MM.1S (cell line): Measurements from ENCODE around the gene PCDHGA8.
"Not testable (repeated sequence)": the region's sequence is repeated elsewhere in the genome, so short reads cannot be mapped to it uniquely, and the experiment has no call there.

ENCODE experiments used
- DNase-seq: peaks from one replicate; pipeline ENCODE4 v3.0.0-alpha.2; 2015
- H2AFZ ChIP-seq: fragments of 300-600 bp; sonication (generic); 2 replicates; pipeline ENCODE4 v1.6.0; 2016; ENCODE audit warnings: antibody characterized with exemption, low read length
- H3F3A ChIP-seq: fragments of 300-600 bp; sonication (generic); 2 replicates; pipeline ENCODE4 v1.6.1; 2016; ENCODE audit warnings: mild to moderate bottlenecking, antibody characterized with exemption, low read length, moderate library complexity, mixed read lengths; ENCODE audit not compliant: insufficient read depth
- H3K27ac ChIP-seq: fragments of 300-600 bp; sonication (generic); 2 replicates; pipeline ENCODE4 v1.5.1; 2016; ENCODE audit warnings: mild to moderate bottlenecking, low read length
- H3K27me3 ChIP-seq: fragments of 300-600 bp; sonication (generic); replicated peaks from 2 replicates; pipeline ENCODE4 v1.6.0; 2016; ENCODE audit warnings: low read length; ENCODE audit not compliant: insufficient read depth
- H3K36me3 ChIP-seq: fragments of 300-600 bp; sonication (generic); replicated peaks from 2 replicates; pipeline ENCODE4 v1.6.1; 2016; ENCODE audit warnings: mild to moderate bottlenecking, low read length, mixed read lengths; ENCODE audit not compliant: insufficient read depth
- H3K4me1 ChIP-seq: fragments of 300-600 bp; sonication (generic); 2 replicates; pipeline ENCODE4 v1.6.1; 2016; ENCODE audit warnings: low read length, mixed read lengths
- H3K4me2 ChIP-seq: fragments of 300-600 bp; sonication (generic); 2 replicates; pipeline ENCODE4 v1.6.0; 2016; ENCODE audit warnings: low read depth, low read length
- H3K4me3 ChIP-seq: fragments of 300-600 bp; sonication (generic); 2 replicates; pipeline ENCODE4 v1.5.1; 2016; ENCODE audit warnings: low read length, mixed read lengths
- H3K79me2 ChIP-seq: fragments of 300-600 bp; sonication (generic); 2 replicates; pipeline ENCODE4 v1.6.1; 2016; ENCODE audit warnings: mixed run types, low read length, mixed read lengths
- H3K9ac ChIP-seq: fragments of 300-600 bp; sonication (generic); 2 replicates; pipeline ENCODE4 v1.6.1; 2016; ENCODE audit warnings: low read length, mixed read lengths
- H3K9me2 ChIP-seq: fragments of 300-600 bp; sonication (generic); replicated peaks from 2 replicates; pipeline ENCODE4 v1.6.1; 2016; ENCODE audit warnings: mild to moderate bottlenecking, low read length, mixed read lengths; ENCODE audit not compliant: insufficient read depth
- H3K9me3 ChIP-seq: fragments of 300-600 bp; sonication (generic); replicated peaks from 2 replicates; pipeline ENCODE4 v1.6.1; 2016; ENCODE audit warnings: mild to moderate bottlenecking, low read length, mixed read lengths; ENCODE audit not compliant: insufficient read depth
- H4K20me1 ChIP-seq: fragments of 300-600 bp; sonication (generic); 2 replicates; pipeline ENCODE4 v1.6.1; 2016; ENCODE audit warnings: mild to moderate bottlenecking, low read length, moderate library complexity, mixed read lengths; ENCODE audit not compliant: insufficient read depth
- CTCF ChIP-seq: fragments of 300-600 bp; sonication (generic); IDR thresholded peaks from 2 replicates; pipeline ENCODE4 v1.5.1; 2016; ENCODE audit warnings: antibody characterized with exemption, low read length, mixed read lengths
- EZH2 ChIP-seq: fragments of 300-600 bp; sonication (generic); optimal IDR thresholded peaks from 2 replicates; pipeline ENCODE3; 2017; ENCODE audit warnings: low read depth, mild to moderate bottlenecking, antibody characterized with exemption, low read length, mixed read lengths
- EZH2phosphoT487 ChIP-seq: fragments of 300-600 bp; sonication (generic); IDR thresholded peaks from 2 replicates; pipeline ENCODE4 v1.6.1; 2018; ENCODE audit warnings: antibody characterized with exemption, low read length

The PCDHGA8 gene

GRCh38 chr5:141373673-141374317 lies 18.6 kb upstream of the PCDHGA8 start, which contains the start of gene PCDHGA6:
PCDHGA6 (plus strand) TSS chr5:141373891; CDS start chr5:141374084, 193 bp downstream.
- peak; percentile 51 for DNase-seq
- H3K9me3 ChIP-seq, result no peaks in the 10 kb centered on the region

GRCh38 chr5:141374627-141375026 lies 17.8 kb upstream of the PCDHGA8 start:
- no peaks in the 10 kb centered on the region for H3K9me2 ChIP-seq
- no peaks in the 10 kb centered on the region for H3F3A ChIP-seq
- no peak overlapping the region for H3K4me3 ChIP-seq
- no peaks in the 10 kb centered on the region for H4K20me1 ChIP-seq
- no peak overlapping the region for H3K4me2 ChIP-seq
- H3K9ac ChIP-seq, result no peak overlapping the region
- 0 out of 2 replicates have a peak, but pooled peaks cover 3% of the 10 kb centered on the region for H3K27me3 ChIP-seq
- H3K9me3 ChIP-seq, result no peaks in the 10 kb centered on the region
- no peak overlapping the region for H2AFZ ChIP-seq
- H3K27ac ChIP-seq, result no peak overlapping the region
- TF ChIP-seq EZH2phosphoT487 (no peak), EZH2 (no peak), CTCF (no peak)
- no peaks in the 10 kb centered on the region for H3K36me3 ChIP-seq
- H3K79me2 ChIP-seq, result no peaks in the 10 kb centered on the region
- DNase-seq, result no peak
- H3K4me1 ChIP-seq, result no peaks in the 10 kb centered on the region

More at GRCh38 chr5:141373673-141374317, 18.6 kb upstream of the PCDHGA8 start, which contains the start of gene PCDHGA6:
- no peak within 1 kb of the TSS for H3K9ac ChIP-seq
- 0 out of 2 replicates have a peak within 1 kb of the TSS, but pooled peaks have one; percentile 14 for H2AFZ ChIP-seq
- no peaks in the 10 kb centered on the region for H3K9me2 ChIP-seq
- no peaks in the 10 kb centered on the region for H3K4me1 ChIP-seq
- no peak within 1 kb of the TSS for H3K27ac ChIP-seq
- no peak within 1 kb of the TSS for H3K4me2 ChIP-seq
- H3K4me3 ChIP-seq, result no peak within 1 kb of the TSS
- H3K36me3 ChIP-seq, result no peaks in the 10 kb centered on the region
- 0 out of 2 replicates have a peak, but pooled peaks cover 3% of the 10 kb centered on the region for H3K27me3 ChIP-seq
- H3K79me2 ChIP-seq, result no peaks in the 10 kb centered on the region
- no peaks in the 10 kb centered on the region for H3F3A ChIP-seq
- no peaks in the 10 kb centered on the region for H4K20me1 ChIP-seq
- no peak for TF ChIP-seq EZH2phosphoT487
- TF ChIP-seq CTCF, result peak; percentile 68

GRCh38 chr5:141375444-141376155 lies 16.8 kb upstream of the PCDHGA8 start:
- not testable (repeated sequence) for DNase-seq, H3K4me2 ChIP-seq, H3K27me3 ChIP-seq, H3K36me3 ChIP-seq, H3K9me2 ChIP-seq, H3K9me3 ChIP-seq, H3K9ac ChIP-seq, H4K20me1 ChIP-seq, H2AFZ ChIP-seq, H3K79me2 ChIP-seq, H3K4me1 ChIP-seq, H3K27ac ChIP-seq, H3F3A ChIP-seq, H3K4me3 ChIP-seq
